Stomach (tissue), 4 donors: ENCODE data around the gene NRP2.
A peak's percentile ranks its signal among the peaks of the same experiment; 100 is the strongest.

Source experiments
- EP300 ChIP-seq: sonication (generic); formaldehyde crosslinking; IDR thresholded peaks from one replicate; pipeline ENCODE4 v1.6.1; 2017; ENCODE audit warnings: antibody characterized with exemption
- POLR2A ChIP-seq, 4 donors: fragments of 450-650 bp; IDR thresholded peaks; one replicate each; pipeline ENCODE4 v1.6.1; 2016; ENCODE audit warnings: antibody characterized with exemption in 4 of 4, control low read depth in 2 of 4, mild to moderate bottlenecking in 1 of 4, moderate library complexity in 1 of 4
- POLR2AphosphoS5 ChIP-seq, 3 donors: sonication (generic); formaldehyde crosslinking; IDR thresholded peaks; one replicate each; pipeline ENCODE4 v1.6.1; 2016; ENCODE audit warnings: antibody characterized with exemption in 3 of 3
- TF ChIP-seq, protein P1 (sequence below), 7 experiments: fragments of 450-650 bp in 4 of 7; fragments of 200-600 bp in 3 of 7; sonication (generic) in 3 of 7; IDR thresholded peaks; one replicate each; pipeline ENCODE4 v1.5.1; 2016 to 2019; ENCODE audit warnings: antibody characterized with exemption in 7 of 7, control low read depth in 2 of 7, mild to moderate bottlenecking in 1 of 7

DNA sequence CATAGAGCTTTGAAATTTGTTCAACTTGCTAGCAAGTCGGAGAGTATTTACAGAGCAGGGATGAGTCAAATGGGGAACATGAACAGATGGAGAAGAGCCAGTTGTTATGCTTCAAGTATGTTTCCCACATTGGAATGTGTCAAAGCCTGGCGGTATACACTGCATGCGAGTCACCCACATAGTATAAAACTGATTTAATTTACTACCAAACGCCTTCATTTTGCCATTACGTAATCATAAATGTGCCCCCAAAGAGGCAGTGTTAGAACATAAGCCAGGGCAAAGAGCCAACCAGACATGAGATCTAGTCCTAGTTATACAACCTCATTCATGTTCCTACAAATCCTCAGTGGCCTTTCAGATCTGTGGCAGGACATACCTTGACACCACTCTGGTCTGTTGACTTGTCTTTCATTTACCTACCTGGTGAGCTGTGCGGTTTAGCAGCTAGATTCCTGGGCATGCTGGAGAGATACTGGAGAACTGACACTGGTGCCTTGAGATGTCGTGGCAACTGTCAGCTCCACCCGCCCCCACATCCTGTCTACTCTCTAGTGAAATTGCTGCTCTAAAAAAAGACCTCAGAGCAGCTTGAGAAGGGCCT, 21.7 kb upstream of the NRP2 start:
- TF ChIP-seq, protein P1, sequence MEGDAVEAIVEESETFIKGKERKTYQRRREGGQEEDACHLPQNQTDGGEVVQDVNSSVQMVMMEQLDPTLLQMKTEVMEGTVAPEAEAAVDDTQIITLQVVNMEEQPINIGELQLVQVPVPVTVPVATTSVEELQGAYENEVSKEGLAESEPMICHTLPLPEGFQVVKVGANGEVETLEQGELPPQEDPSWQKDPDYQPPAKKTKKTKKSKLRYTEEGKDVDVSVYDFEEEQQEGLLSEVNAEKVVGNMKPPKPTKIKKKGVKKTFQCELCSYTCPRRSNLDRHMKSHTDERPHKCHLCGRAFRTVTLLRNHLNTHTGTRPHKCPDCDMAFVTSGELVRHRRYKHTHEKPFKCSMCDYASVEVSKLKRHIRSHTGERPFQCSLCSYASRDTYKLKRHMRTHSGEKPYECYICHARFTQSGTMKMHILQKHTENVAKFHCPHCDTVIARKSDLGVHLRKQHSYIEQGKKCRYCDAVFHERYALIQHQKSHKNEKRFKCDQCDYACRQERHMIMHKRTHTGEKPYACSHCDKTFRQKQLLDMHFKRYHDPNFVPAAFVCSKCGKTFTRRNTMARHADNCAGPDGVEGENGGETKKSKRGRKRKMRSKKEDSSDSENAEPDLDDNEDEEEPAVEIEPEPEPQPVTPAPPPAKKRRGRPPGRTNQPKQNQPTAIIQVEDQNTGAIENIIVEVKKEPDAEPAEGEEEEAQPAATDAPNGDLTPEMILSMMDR (IDR thresholded peaks at IDR 0.05) = no peak
- no peak for TF ChIP-seq EP300
- no peak for TF ChIP-seq POLR2A (IDR thresholded peaks at IDR 0.05)
- TF ChIP-seq POLR2AphosphoS5 (IDR thresholded peaks at IDR 0.05) = peak in 1 of 3 donors; percentile 51
